MM.1S (cell line): ENCODE measurements around the gene NUP85.
A peak's percentile ranks its signal among the peaks of the same experiment; 100 is the strongest.

Experiments used
- DNase-seq: peaks from one replicate; pipeline ENCODE4 v3.0.0-alpha.2; 2015
- H2AFZ ChIP-seq: fragments of 300-600 bp; sonication (generic); 2 replicates; pipeline ENCODE4 v1.6.0; 2016; ENCODE audit warnings: antibody characterized with exemption, low read length
- H3F3A ChIP-seq: fragments of 300-600 bp; sonication (generic); 2 replicates; pipeline ENCODE4 v1.6.1; 2016; ENCODE audit warnings: mild to moderate bottlenecking, antibody characterized with exemption, low read length, moderate library complexity, mixed read lengths; ENCODE audit not compliant: insufficient read depth
- H3K27ac ChIP-seq: fragments of 300-600 bp; sonication (generic); 2 replicates; pipeline ENCODE4 v1.5.1; 2016; ENCODE audit warnings: mild to moderate bottlenecking, low read length
- H3K27me3 ChIP-seq: fragments of 300-600 bp; sonication (generic); replicated peaks from 2 replicates; pipeline ENCODE4 v1.6.0; 2016; ENCODE audit warnings: low read length; ENCODE audit not compliant: insufficient read depth
- H3K36me3 ChIP-seq: fragments of 300-600 bp; sonication (generic); replicated peaks from 2 replicates; pipeline ENCODE4 v1.6.1; 2016; ENCODE audit warnings: mild to moderate bottlenecking, low read length, mixed read lengths; ENCODE audit not compliant: insufficient read depth
- H3K4me1 ChIP-seq: fragments of 300-600 bp; sonication (generic); 2 replicates; pipeline ENCODE4 v1.6.1; 2016; ENCODE audit warnings: low read length, mixed read lengths
- H3K4me2 ChIP-seq: fragments of 300-600 bp; sonication (generic); 2 replicates; pipeline ENCODE4 v1.6.0; 2016; ENCODE audit warnings: low read depth, low read length
- H3K4me3 ChIP-seq: fragments of 300-600 bp; sonication (generic); 2 replicates; pipeline ENCODE4 v1.5.1; 2016; ENCODE audit warnings: low read length, mixed read lengths
- H3K79me2 ChIP-seq: fragments of 300-600 bp; sonication (generic); 2 replicates; pipeline ENCODE4 v1.6.1; 2016; ENCODE audit warnings: mixed run types, low read length, mixed read lengths
- H3K9ac ChIP-seq: fragments of 300-600 bp; sonication (generic); 2 replicates; pipeline ENCODE4 v1.6.1; 2016; ENCODE audit warnings: low read length, mixed read lengths
- H3K9me2 ChIP-seq: fragments of 300-600 bp; sonication (generic); replicated peaks from 2 replicates; pipeline ENCODE4 v1.6.1; 2016; ENCODE audit warnings: mild to moderate bottlenecking, low read length, mixed read lengths; ENCODE audit not compliant: insufficient read depth
- H3K9me3 ChIP-seq: fragments of 300-600 bp; sonication (generic); replicated peaks from 2 replicates; pipeline ENCODE4 v1.6.1; 2016; ENCODE audit warnings: mild to moderate bottlenecking, low read length, mixed read lengths; ENCODE audit not compliant: insufficient read depth
- H4K20me1 ChIP-seq: fragments of 300-600 bp; sonication (generic); 2 replicates; pipeline ENCODE4 v1.6.1; 2016; ENCODE audit warnings: mild to moderate bottlenecking, low read length, moderate library complexity, mixed read lengths; ENCODE audit not compliant: insufficient read depth
- CTCF ChIP-seq: fragments of 300-600 bp; sonication (generic); IDR thresholded peaks from 2 replicates; pipeline ENCODE4 v1.5.1; 2016; ENCODE audit warnings: antibody characterized with exemption, low read length, mixed read lengths
- EZH2 ChIP-seq: fragments of 300-600 bp; sonication (generic); optimal IDR thresholded peaks from 2 replicates; pipeline ENCODE3; 2017; ENCODE audit warnings: low read depth, mild to moderate bottlenecking, antibody characterized with exemption, low read length, mixed read lengths
- EZH2phosphoT487 ChIP-seq: fragments of 300-600 bp; sonication (generic); IDR thresholded peaks from 2 replicates; pipeline ENCODE4 v1.6.1; 2018; ENCODE audit warnings: antibody characterized with exemption, low read length

The NUP85 gene

GRCh38 chr17:75245011-75245410 lies 39.5 kb downstream of the NUP85 start:
- Histone ChIP-seq H3K4me1 (peaks cover 9% of the 10 kb centered on the region), H3K79me2 (peaks cover 39% of the 10 kb centered on the region), H3F3A (peaks cover 8% of the 10 kb centered on the region), H3K9ac (no peak overlapping the region), H3K9me2 (no peaks in the 10 kb centered on the region), H3K36me3 (peaks cover 7% of the 10 kb centered on the region; the same call in 1 of the 2 replicates), H4K20me1 (no peaks in the 10 kb centered on the region), H2AFZ (no peak overlapping the region), H3K27ac (no peak overlapping the region), H3K4me2 (no peak overlapping the region), H3K9me3 (no peaks in the 10 kb centered on the region), H3K4me3 (no peak overlapping the region), H3K27me3 (no peaks in the 10 kb centered on the region)
- no peak for TF ChIP-seq EZH2
- TF ChIP-seq CTCF, result no peak
- TF ChIP-seq EZH2phosphoT487, result no peak
- DNase-seq, result no peak

- Histone ChIP-seq H3F3A (peaks cover 19% of the 10 kb centered on the region), H3K27me3 (no peaks in the 10 kb centered on the region), H2AFZ (no peak overlapping the region), H3K9me3 (no peaks in the 10 kb centered on the region), H3K4me3 (no peak overlapping the region), H3K36me3 (peaks cover 7% of the 10 kb centered on the region; the same call in 1 of the 2 replicates), H4K20me1 (no peaks in the 10 kb centered on the region), H3K4me2 (no peak overlapping the region), H3K9ac (no peak overlapping the region), H3K27ac (no peak overlapping the region), H3K4me1 (peaks cover 16% of the 10 kb centered on the region), H3K9me2 (no peaks in the 10 kb centered on the region), H3K79me2 (peaks cover 48% of the 10 kb centered on the region)
- DNase-seq, result no peak
- TF ChIP-seq CTCF, result no peak
- no peak for TF ChIP-seq EZH2phosphoT487
- TF ChIP-seq EZH2, result no peak
Measured at GRCh38 chr17:75246404-75246803, 40.9 kb downstream of the NUP85 start.

GRCh38 chr17:75249564-75249963 lies 44.1 kb downstream of the NUP85 start:
- Histone ChIP-seq H3K4me1 (peaks cover 16% of the 10 kb centered on the region), H3K79me2 (peaks cover 63% of the 10 kb centered on the region), H3K4me2 (peak overlapping the region; percentile 84), H3K4me3 (peak overlapping the region; percentile 56), H4K20me1 (no peaks in the 10 kb centered on the region), H3K36me3 (peaks cover 7% of the 10 kb centered on the region; the same call in 1 of the 2 replicates), H3K27me3 (no peaks in the 10 kb centered on the region), H2AFZ (no peak overlapping the region), H3K9ac (peak overlapping the region; percentile 27; the same call in 1 of the 2 replicates), H3K9me2 (no peaks in the 10 kb centered on the region), H3K27ac (peak overlapping the region; percentile 88), H3F3A (peaks cover 19% of the 10 kb centered on the region), H3K9me3 (no peaks in the 10 kb centered on the region)
- TF ChIP-seq EZH2, result no peak
- TF ChIP-seq CTCF, result no peak
- TF ChIP-seq EZH2phosphoT487, result no peak
- no peak for DNase-seq
